GM23338 (cell line): Measurements from ENCODE around the gene FHIT. TPM values are rescaled to one million over a fixed set of nuclear protein-coding genes. Genes with fewer than 3 reads are reported as not detected.

Source experiments
- ATAC-seq: fragments of 200-7000 bp; cut with Tn5 transposase; 3 replicates; pipeline ENCODE4 v1.9.1; 2020
- DNase-seq: peaks from one replicate; pipeline ENCODE4 v3.0.0-alpha.2; 2015; ENCODE audit warnings: low spot score
- H2AFZ ChIP-seq: fragments of 200-600 bp; sonication (generic); 2 replicates; pipeline ENCODE4 v1.8.0; 2016; ENCODE audit warnings: antibody characterized with exemption, mild to moderate bottlenecking, moderate library complexity
- H3F3A ChIP-seq: fragments of 200-600 bp; sonication (generic); replicated peaks from 2 replicates; pipeline ENCODE4 v1.8.0; 2017; ENCODE audit warnings: antibody characterized with exemption, mixed run types, low read depth
- H3K27ac ChIP-seq: fragments of 200-600 bp; sonication (generic); 2 replicates; pipeline ENCODE4 v1.6.1; 2016; ENCODE audit warnings: low read depth
- H3K27me3 ChIP-seq: fragments of 200-600 bp; sonication (generic); 2 replicates; pipeline ENCODE4 v1.8.0; 2016; ENCODE audit warnings: mild to moderate bottlenecking, mixed run types, moderate library complexity; ENCODE audit not compliant: insufficient read depth
- H3K36me3 ChIP-seq: fragments of 200-600 bp; sonication (generic); 2 replicates; pipeline ENCODE4 v1.8.0; 2016; ENCODE audit warnings: mild to moderate bottlenecking; ENCODE audit not compliant: insufficient read depth
- H3K4me1 ChIP-seq: fragments of 200-600 bp; sonication (generic); 2 replicates; pipeline ENCODE4 v1.8.0; 2016; ENCODE audit warnings: mild to moderate bottlenecking, moderate library complexity; ENCODE audit not compliant: insufficient read depth
- H3K4me2 ChIP-seq: fragments of 200-600 bp; sonication (generic); 2 replicates; pipeline ENCODE4 v1.7.1; 2017; ENCODE audit warnings: mixed run types
- H3K4me3 ChIP-seq: fragments of 200-600 bp; sonication (generic); 2 replicates; pipeline ENCODE4 v1.6.1; 2016; ENCODE audit warnings: mixed run types
- H3K79me2 ChIP-seq: fragments of 200-600 bp; sonication (generic); replicated peaks from 2 replicates; pipeline ENCODE4 v1.8.0; 2017; ENCODE audit warnings: mild to moderate bottlenecking; ENCODE audit not compliant: insufficient read depth
- H3K9me2 ChIP-seq: fragments of 200-600 bp; sonication (generic); 2 replicates; pipeline ENCODE4 v1.8.0; 2017; ENCODE audit not compliant: insufficient read depth
- H4K20me1 ChIP-seq: fragments of 200-600 bp; sonication (generic); replicated peaks from 2 replicates; pipeline ENCODE4 v1.8.0; 2017; ENCODE audit warnings: mild to moderate bottlenecking; ENCODE audit not compliant: insufficient read depth
- H3K27ac Mint-ChIP-seq: 2 replicates; pipeline ENCODE4 v1.8.0; 2020; ENCODE audit warnings: inconsistent platforms, mild to moderate bottlenecking, moderate library complexity, mixed read lengths
- H3K27me3 Mint-ChIP-seq: 3 replicates; pipeline ENCODE4 v1.8.0; 2022; ENCODE audit warnings: low read depth, mild to moderate bottlenecking, moderate library complexity, mixed read lengths, inconsistent platforms; ENCODE audit not compliant: insufficient read depth, poor library complexity
- H3K36me3 Mint-ChIP-seq: 3 replicates; pipeline ENCODE4 v1.8.0; 2021; ENCODE audit warnings: low read depth, mild to moderate bottlenecking, inconsistent platforms, moderate library complexity, mixed read lengths
- H3K4me1 Mint-ChIP-seq: 3 replicates; pipeline ENCODE4 v1.8.0; 2020; ENCODE audit warnings: mild to moderate bottlenecking, inconsistent platforms, mixed read lengths
- H3K4me3 Mint-ChIP-seq: 3 replicates; pipeline ENCODE4 v1.8.0; 2021; ENCODE audit warnings: moderate library complexity, mild to moderate bottlenecking, inconsistent platforms, mixed read lengths
- H3K9me3 Mint-ChIP-seq: 3 replicates; pipeline ENCODE4 v1.8.0; 2020; ENCODE audit warnings: moderate library complexity, mild to moderate bottlenecking, inconsistent platforms, mixed read lengths
- CTCF ChIP-seq, 2 experiments: fragments of 200-600 bp in 1 of 2; sonication (generic) in 1 of 2; conservative IDR thresholded peaks; 2 replicates each; pipeline versions ENCODE4 v1.5.1 to v1.6.1; 2016 to 2017; ENCODE audit warnings: antibody characterized with exemption in 2 of 2, low read depth in 2 of 2, mild to moderate bottlenecking in 2 of 2, moderate library complexity in 1 of 2
- ETS1 ChIP-seq: IDR thresholded peaks from 2 replicates; pipeline ENCODE4 v1.6.1; 2016; ENCODE audit warnings: antibody characterized with exemption
- EZH2 ChIP-seq: fragments of 200-600 bp; sonication (generic); IDR thresholded peaks from one replicate; pipeline ENCODE4 v1.8.0; 2017; ENCODE audit warnings: antibody characterized with exemption, mild to moderate bottlenecking, low read depth; ENCODE audit not compliant: unreplicated experiment
- JUNB ChIP-seq: IDR thresholded peaks from one replicate; pipeline ENCODE4 v1.6.1; 2016; ENCODE audit warnings: antibody characterized with exemption; ENCODE audit not compliant: unreplicated experiment
- NANOG ChIP-seq: IDR thresholded peaks from 2 replicates; pipeline ENCODE4 v1.6.1; 2016; ENCODE audit warnings: antibody characterized with exemption, borderline replicate concordance
- STAT1 ChIP-seq: IDR thresholded peaks from one replicate; pipeline ENCODE4 v1.6.1; 2016; ENCODE audit warnings: antibody characterized with exemption; ENCODE audit not compliant: unreplicated experiment
- ZNF462 ChIP-seq: fragments of 250-450 bp; sonication (Bioruptor Pico); IDR thresholded peaks from 2 replicates; pipeline ENCODE4 v1.5.0; 2020; ENCODE audit warnings: mild to moderate bottlenecking, moderate library complexity
- polyA plus RNA-seq: library from polyadenylated mRNA; unstranded; fragments of >200 nt; fragmentation: Nextera tagmentation; extraction: Ambion mirVana; gene quantifications from 2 replicates; pipeline ENCODE4 v1.2.1, GENCODE V29; 2016
- total RNA-seq: library from RNA; depleted of rRNA; stranded (reverse); fragments of >200 nt; shearing (Covaris generic); gene quantifications from 2 replicates; pipeline ENCODE4 v1.2.3, GENCODE V29; 2014

Gene FHIT
- total and polyA plus RNA-seq, 2 experiments from 2014 or later: 3.0 to 8.3 TPM

GRCh38 chr3:60758831-60759230, 492.4 kb downstream of the FHIT start (continued):
- no peak for TF ChIP-seq ZNF462 (CRISPR knock-in tag)
- TF ChIP-seq CTCF (conservative IDR thresholded peaks at IDR 0.05; ENCODE audit: low read depth in 2 of 2): no peak
- no peak for TF ChIP-seq ETS1
- TF ChIP-seq JUNB: no peak

- H3K27me3 Mint-ChIP-seq: peaks cover 3% of the 10 kb centered on the region
- Histone ChIP-seq H3K27me3 (no peaks in the 10 kb centered on the region), H3K27ac (no peak overlapping the region), H3K4me1 (peaks cover 16% of the 10 kb centered on the region), H3K79me2 (no peaks in the 10 kb centered on the region), H3K9me2 (peaks cover 14% of the 10 kb centered on the region), H3F3A (no peaks in the 10 kb centered on the region), H4K20me1 (no peaks in the 10 kb centered on the region), H3K4me3 (no peak overlapping the region), H3K4me2 (no peak overlapping the region), H3K36me3 (no peaks in the 10 kb centered on the region), H2AFZ (no peak overlapping the region)
- H3K4me3 Mint-ChIP-seq: no peak overlapping the region
- H3K36me3 Mint-ChIP-seq: peaks cover 23% of the 10 kb centered on the region
- TF ChIP-seq NANOG: no peak
- TF ChIP-seq STAT1: no peak
- TF ChIP-seq EZH2: no peak
- DNase-seq (no peak), ATAC-seq (no peak)
- H3K9me3 Mint-ChIP-seq: peaks cover 7% of the 10 kb centered on the region; the same call in 1 of the 3 replicates
- H3K27ac Mint-ChIP-seq: no peak overlapping the region
- peaks cover 30% of the 10 kb centered on the region for H3K4me1 Mint-ChIP-seq
Measured at GRCh38 chr3:60758171-60758570, 493.1 kb downstream of the FHIT start.
